NCI-H146 treated with DMSO at 0.1 percent for 48 hours (cell line): Measurements from ENCODE around the gene FGF11.
"Not testable (repeated sequence)": the region's sequence is repeated elsewhere in the genome, so short reads cannot be mapped to it uniquely, and the experiment has no call there.

Source experiments
- DNase-seq: peaks from one replicate; lab custom pipeline; 2025; ENCODE audit not compliant: unreplicated experiment; lab: John Stamatoyannopoulos, UW

Gene FGF11

GRCh38 chr17:7460850-7461660 lies 21.7 kb downstream of the FGF11 start:
- DNase-seq: no peak

- no peak for DNase-seq
Measured at GRCh38 chr17:7462474-7463371, 23.4 kb downstream of the FGF11 start.

- DNase-seq: no peak
Measured at GRCh38 chr17:7463372-7463846, 24.1 kb downstream of the FGF11 start.

DNA sequence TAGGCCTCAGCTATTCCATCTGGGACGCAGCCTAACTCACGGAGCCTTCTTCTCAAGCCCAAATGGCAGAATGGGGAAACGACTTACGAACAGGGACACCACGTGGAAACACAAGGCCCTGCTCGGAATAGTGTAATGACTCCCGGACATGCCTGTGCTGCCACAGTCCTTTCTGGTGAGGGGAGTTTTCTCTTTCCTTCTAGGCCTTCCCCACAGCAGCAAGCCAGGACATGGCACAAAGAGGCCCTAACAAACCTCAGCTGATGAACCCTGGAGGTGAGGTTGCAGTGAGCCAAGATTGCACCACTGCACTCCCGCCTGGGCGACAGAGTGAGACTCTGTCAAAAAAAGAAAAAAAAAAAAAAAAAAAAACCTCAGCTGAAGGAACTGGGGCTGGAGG lies 24.8 kb downstream of the FGF11 start:
- DNase-seq: no peak

- DNase-seq: no peak
Measured at GRCh38 chr17:7465597-7466275, 26.4 kb downstream of the FGF11 start.

DNA sequence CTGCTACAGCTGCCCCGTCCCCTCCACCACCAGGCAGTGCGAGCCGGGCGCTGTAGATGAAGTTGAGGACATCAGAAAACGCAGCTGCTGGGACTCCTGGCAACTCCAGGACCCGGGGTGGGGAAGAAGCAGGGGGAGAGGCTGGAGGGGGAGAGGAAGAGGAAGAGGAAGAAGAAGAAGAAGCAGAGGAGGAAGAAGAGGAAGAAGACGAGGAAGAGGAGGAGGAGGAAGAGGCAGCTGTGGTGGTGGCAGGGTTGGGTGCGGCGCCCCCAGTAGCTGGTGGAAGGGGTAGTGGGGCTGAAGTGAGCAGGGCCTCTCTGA lies 27.0 kb downstream of the FGF11 start:
- no peak for DNase-seq

- no peak for DNase-seq
Measured at GRCh38 chr17:7466639-7467341, 27.5 kb downstream of the FGF11 start.

DNA sequence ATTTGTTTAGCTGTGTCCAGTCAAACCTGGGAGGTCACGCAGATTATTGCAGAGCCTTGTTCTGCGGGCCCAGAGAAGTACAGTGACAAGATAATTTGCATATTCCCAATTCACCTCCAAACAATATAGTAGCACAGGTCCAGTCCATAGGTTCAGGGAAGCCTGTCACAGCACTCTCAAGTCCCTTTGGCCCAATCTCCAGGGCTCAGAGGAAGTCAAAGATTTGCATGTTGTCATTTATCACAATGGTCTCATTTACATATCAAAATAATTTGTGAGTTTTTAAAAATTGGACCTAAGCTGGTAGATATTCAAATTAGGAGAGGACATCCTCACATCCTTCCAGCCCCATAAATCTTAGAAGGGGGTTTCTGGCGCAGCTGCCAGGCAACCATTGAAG lies 28.2 kb downstream of the FGF11 start:
- DNase-seq: no peak

- no peak for DNase-seq
Measured at GRCh38 chr17:7468290-7468689, 29.0 kb downstream of the FGF11 start.

- DNase-seq: no peak
Measured at GRCh38 chr17:7468804-7469389, 29.6 kb downstream of the FGF11 start.

DNA sequence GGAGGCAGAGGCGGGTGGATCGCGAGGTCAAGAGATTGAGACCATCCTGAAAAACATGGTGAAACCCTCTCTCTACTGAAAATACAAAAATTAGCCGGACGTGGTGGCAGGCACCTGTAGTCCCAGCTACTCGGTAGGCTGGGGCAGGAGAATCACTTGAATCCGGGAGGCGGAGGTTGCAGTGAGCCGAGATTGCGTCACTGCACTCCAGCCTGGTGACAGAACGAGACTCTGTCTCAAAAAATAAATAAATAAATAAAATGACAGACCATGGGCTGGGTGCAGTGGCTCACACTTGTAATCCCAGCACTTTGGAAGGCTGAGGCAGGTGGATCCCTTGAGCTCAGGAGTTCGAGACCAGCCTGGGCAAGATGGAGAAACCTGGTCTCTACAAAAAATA lies 30.5 kb downstream of the FGF11 start:
- not testable (repeated sequence) for DNase-seq

GRCh38 chr17:7470457-7470973 lies 31.2 kb downstream of the FGF11 start:
- DNase-seq: not testable (repeated sequence)

DNA sequence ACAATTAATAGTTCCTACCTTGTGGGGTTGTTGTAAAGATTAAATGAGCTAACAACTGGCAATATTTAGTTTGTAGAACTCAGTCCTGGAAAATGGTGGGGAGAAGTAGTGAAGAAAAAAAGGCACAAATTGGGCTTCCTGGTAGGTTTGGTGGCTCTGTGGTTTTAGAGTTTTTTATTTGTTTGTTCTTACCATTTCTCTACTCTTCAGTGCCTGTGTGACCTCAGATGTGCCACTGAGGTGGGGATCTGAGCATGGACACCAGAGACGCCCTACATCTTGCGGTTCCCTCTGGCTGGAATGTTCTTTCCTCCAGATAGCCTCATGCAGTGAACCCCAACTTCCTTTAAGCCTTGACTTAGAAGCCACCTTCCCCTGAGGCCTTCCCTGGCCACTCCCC lies 32.4 kb downstream of the FGF11 start:
- DNase-seq: no peak

DNA sequence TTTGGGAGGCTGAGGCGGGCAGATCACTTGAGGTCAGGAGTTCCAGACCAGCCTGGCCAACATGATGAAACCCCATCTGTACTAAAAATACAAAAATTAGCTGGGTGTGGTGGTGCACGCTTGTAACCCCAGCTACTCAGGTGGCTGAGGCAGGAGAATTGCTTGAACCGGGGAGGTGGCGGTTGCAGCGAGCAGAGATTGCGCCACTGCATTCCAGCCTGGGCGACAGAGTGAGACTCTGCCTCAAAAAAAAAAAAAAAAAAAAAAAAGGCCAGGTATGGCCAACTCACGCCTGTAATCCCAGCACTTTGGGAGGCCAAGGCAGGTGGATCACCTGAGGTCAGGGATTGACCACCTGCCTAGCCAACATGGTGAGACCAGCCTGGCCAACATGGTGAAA lies 35.5 kb downstream of the FGF11 start:
- not testable (repeated sequence) for DNase-seq

DNA sequence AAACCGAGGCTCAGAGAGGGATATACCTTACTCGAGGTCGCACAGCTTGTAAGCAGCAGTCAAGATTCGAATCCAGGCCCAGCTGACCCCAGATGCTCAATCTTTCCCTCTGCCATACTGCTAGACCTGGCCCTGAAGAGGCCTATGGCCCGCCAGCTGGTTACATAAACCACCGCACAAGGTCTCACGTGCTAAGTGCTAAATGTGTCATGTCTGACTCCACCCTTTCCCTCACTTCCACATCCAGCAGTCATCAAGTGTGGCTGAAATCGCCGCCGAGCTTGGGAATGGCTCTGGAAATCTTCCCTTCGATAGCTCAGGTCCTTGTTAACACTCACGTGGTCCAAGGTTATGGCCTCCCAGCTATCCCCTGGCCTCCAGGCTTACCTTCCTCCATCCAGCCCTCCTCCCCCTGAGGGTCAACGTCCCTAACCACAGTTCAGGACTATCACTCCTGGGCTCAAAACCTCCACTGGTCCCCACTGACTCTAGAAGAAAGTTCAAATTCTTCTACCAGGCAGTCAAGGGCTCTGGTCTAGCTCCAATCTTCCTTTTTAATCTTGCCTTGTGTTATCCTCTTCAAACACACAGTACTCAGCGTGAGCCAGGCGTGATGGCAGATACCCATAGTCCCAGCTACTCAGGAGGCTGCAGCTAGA lies 36.6 kb downstream of the FGF11 start:
- no peak for DNase-seq

DNA sequence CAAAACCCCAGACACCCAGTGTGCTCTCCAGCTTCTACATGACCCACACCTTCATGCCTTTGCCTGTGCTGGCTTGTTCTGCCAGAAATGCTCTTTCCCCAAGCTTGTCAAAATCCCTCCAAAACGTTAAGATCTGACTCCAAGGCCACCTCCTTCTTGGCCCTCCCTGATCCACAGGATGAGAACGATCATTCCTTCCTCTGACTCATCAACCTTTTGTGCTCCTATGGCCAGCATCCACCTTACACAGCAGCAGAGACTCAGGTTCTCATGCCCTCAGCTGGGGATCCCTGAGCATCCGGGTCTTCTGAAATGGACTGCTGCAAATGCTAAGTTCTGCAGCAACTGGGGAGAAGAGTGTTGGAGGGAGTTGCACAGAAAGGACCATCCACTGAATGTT lies 37.2 kb downstream of the FGF11 start:
- DNase-seq: no peak

- no peak for DNase-seq
Measured at GRCh38 chr17:7476951-7477350, 37.6 kb downstream of the FGF11 start.

- DNase-seq: no peak
Measured at GRCh38 chr17:7477392-7478275, 38.3 kb downstream of the FGF11 start.
